Left kidney (tissue), 2 donors: ENCODE measurements around the gene NHEJ1. TPM values are rescaled to one million over a fixed set of nuclear protein-coding genes. Genes with fewer than 3 reads are reported as not detected.
A peak's percentile ranks its signal among the peaks of the same experiment; 100 is the strongest.

Experiments
- DNase-seq: peaks from one replicate; pipeline ENCODE4 v3.0.0-alpha.2; 2013
- polyA plus RNA-seq: library from polyadenylated mRNA; unstranded; fragments of 120-200 nt; gene quantifications from one replicate; pipeline ENCODE4 v1.2.1, GENCODE V29; 2013; ENCODE audit not compliant: insufficient read length

The NHEJ1 gene
- polyA plus RNA-seq, 1 donor = 22.2 TPM

GRCh38 chr2:219168526-219168925 lies 7.9 kb upstream of the NHEJ1 start:
- no peak for DNase-seq

- DNase-seq = no peak
Measured at GRCh38 chr2:219167997-219168396, 7.4 kb upstream of the NHEJ1 start.

GRCh38 chr2:219165058-219165911 lies 4.7 kb upstream of the NHEJ1 start:
- DNase-seq = no peak

GRCh38 chr2:219163156-219163555 lies 2.5 kb upstream of the NHEJ1 start:
- no peak for DNase-seq

- no peak for DNase-seq
Measured at GRCh38 chr2:219161097-219161496, 482 bp upstream of the NHEJ1 start.

- no peak for DNase-seq
Measured at GRCh38 chr2:219159771-219160185, 837 bp downstream of the NHEJ1 start.

- no peak for DNase-seq
Measured at GRCh38 chr2:219158586-219158985, 2.0 kb downstream of the NHEJ1 start.

- no peak for DNase-seq
Measured at GRCh38 chr2:219158025-219158424, 2.6 kb downstream of the NHEJ1 start.

- no peak for DNase-seq
Measured at GRCh38 chr2:219157396-219157795, 3.2 kb downstream of the NHEJ1 start.

- DNase-seq = peak; percentile 80
Measured at GRCh38 chr2:219155054-219155644, 5.5 kb downstream of the NHEJ1 start.

GRCh38 chr2:219149667-219150066 lies 10.9 kb downstream of the NHEJ1 start:
- no peak for DNase-seq

GRCh38 chr2:219142329-219142728 lies 18.3 kb downstream of the NHEJ1 start:
- DNase-seq = no peak

GRCh38 chr2:219140722-219141121 lies 19.9 kb downstream of the NHEJ1 start:
- no peak for DNase-seq

GRCh38 chr2:219133976-219134375 lies 26.6 kb downstream of the NHEJ1 start:
- no peak for DNase-seq

GRCh38 chr2:219131744-219132143 lies 28.9 kb downstream of the NHEJ1 start:
- DNase-seq = no peak

GRCh38 chr2:219131327-219131726 lies 29.3 kb downstream of the NHEJ1 start:
- DNase-seq = no peak

GRCh38 chr2:219129589-219129988 lies 31.0 kb downstream of the NHEJ1 start:
- no peak for DNase-seq

- no peak for DNase-seq
Measured at GRCh38 chr2:219128396-219128795, 32.2 kb downstream of the NHEJ1 start.

- no peak for DNase-seq
Measured at GRCh38 chr2:219127037-219127635, 33.5 kb downstream of the NHEJ1 start.

GRCh38 chr2:219126555-219126954 lies 34.1 kb downstream of the NHEJ1 start:
- DNase-seq = no peak

GRCh38 chr2:219125886-219126270 lies 34.7 kb downstream of the NHEJ1 start:
- no peak for DNase-seq

GRCh38 chr2:219125225-219125885 lies 35.3 kb downstream of the NHEJ1 start:
- no peak for DNase-seq
